Testis (tissue), 2 donors: ENCODE results near the gene ST8SIA6.
"Not testable (repeated sequence)": the region's sequence is repeated elsewhere in the genome, so short reads cannot be mapped to it uniquely, and the experiment has no call there.

ENCODE experiments used
- POLR2A ChIP-seq: fragments of 450-650 bp; IDR thresholded peaks from one replicate; pipeline ENCODE4 v1.6.1; 2017; ENCODE audit warnings: antibody characterized with exemption, mild to moderate bottlenecking, moderate library complexity
- TF ChIP-seq, protein P1 (sequence below), 3 experiments: fragments of 450-650 bp in 2 of 3; fragments of 200-600 bp in 1 of 3; sonication (generic) in 1 of 3; IDR thresholded peaks; one replicate each; pipeline ENCODE4 v1.5.1; 2016 to 2019; ENCODE audit warnings: antibody characterized with exemption in 3 of 3, mild to moderate bottlenecking in 2 of 3, moderate library complexity in 1 of 3

GRCh38 chr10:17402040-17402439, 52.4 kb downstream of the ST8SIA6 start:
- TF ChIP-seq, protein P1, sequence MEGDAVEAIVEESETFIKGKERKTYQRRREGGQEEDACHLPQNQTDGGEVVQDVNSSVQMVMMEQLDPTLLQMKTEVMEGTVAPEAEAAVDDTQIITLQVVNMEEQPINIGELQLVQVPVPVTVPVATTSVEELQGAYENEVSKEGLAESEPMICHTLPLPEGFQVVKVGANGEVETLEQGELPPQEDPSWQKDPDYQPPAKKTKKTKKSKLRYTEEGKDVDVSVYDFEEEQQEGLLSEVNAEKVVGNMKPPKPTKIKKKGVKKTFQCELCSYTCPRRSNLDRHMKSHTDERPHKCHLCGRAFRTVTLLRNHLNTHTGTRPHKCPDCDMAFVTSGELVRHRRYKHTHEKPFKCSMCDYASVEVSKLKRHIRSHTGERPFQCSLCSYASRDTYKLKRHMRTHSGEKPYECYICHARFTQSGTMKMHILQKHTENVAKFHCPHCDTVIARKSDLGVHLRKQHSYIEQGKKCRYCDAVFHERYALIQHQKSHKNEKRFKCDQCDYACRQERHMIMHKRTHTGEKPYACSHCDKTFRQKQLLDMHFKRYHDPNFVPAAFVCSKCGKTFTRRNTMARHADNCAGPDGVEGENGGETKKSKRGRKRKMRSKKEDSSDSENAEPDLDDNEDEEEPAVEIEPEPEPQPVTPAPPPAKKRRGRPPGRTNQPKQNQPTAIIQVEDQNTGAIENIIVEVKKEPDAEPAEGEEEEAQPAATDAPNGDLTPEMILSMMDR (IDR thresholded peaks at IDR 0.05): not testable (repeated sequence)
- not testable (repeated sequence) for TF ChIP-seq POLR2A
